Calu3 (cell line): ENCODE results near the gene NAGLU. TPM values are rescaled to one million over a fixed set of nuclear protein-coding genes. Genes with fewer than 3 reads are reported as not detected.
A peak's percentile ranks its signal among the peaks of the same experiment; 100 is the strongest.

Experiments
- BruUV-seq: library from RNA; stranded (reverse); fragments of 400-500 nt; replicated peaks from 2 replicates; lab custom pipeline; 2021; lab: Mats Ljungman, UMichigan
- CTCF ChIA-PET: fragments of 300-600 bp; sonication (Branson Sonifier 250); formaldehyde crosslinking; loops from one replicate; lab custom pipeline; 2022; ENCODE audit warnings: antibody characterized with exemption; lab: Charles Lee
- DNase-seq: peaks from one replicate; pipeline ENCODE4 v3.0.0; 2022
- H3K27ac Mint-ChIP-seq: one replicate; pipeline ENCODE4 v1.8.0; 2022; ENCODE audit warnings: mixed read lengths; ENCODE audit not compliant: unreplicated experiment
- H3K27me3 Mint-ChIP-seq: one replicate; pipeline ENCODE4 v1.8.0; 2022; ENCODE audit warnings: mixed read lengths; ENCODE audit not compliant: unreplicated experiment
- H3K36me3 Mint-ChIP-seq: one replicate; pipeline ENCODE4 v1.8.0; 2022; ENCODE audit warnings: mild to moderate bottlenecking, moderate library complexity, mixed read lengths; ENCODE audit not compliant: insufficient read depth, unreplicated experiment
- H3K4me1 Mint-ChIP-seq: one replicate; pipeline ENCODE4 v1.8.0; 2022; ENCODE audit warnings: mild to moderate bottlenecking, low read depth, mixed read lengths; ENCODE audit not compliant: unreplicated experiment
- H3K4me3 Mint-ChIP-seq: one replicate; pipeline ENCODE4 v1.8.0; 2022; ENCODE audit warnings: mild to moderate bottlenecking, low read depth, moderate library complexity, mixed read lengths; ENCODE audit not compliant: unreplicated experiment
- H3K9me3 Mint-ChIP-seq: one replicate; pipeline ENCODE4 v1.8.0; 2022; ENCODE audit warnings: low read depth, mixed read lengths; ENCODE audit not compliant: unreplicated experiment
- intact Hi-C: fragments of 100-400 bp; cut with micrococcal nuclease; formaldehyde crosslinking; loops from one replicate; pipeline ENCODE4 v1.10.0; 2022; ENCODE audit not compliant: unreplicated experiment
- total RNA-seq: library from RNA; stranded (reverse); gene quantifications from 2 replicates; pipeline ENCODE4 v1.2.3, GENCODE V29; 2022
- TF ChIP-seq, protein P1 (sequence below): fragments of 200-600 bp; IDR thresholded peaks from one replicate; pipeline ENCODE4 v1.8.0; 2022; ENCODE audit warnings: antibody characterized with exemption; ENCODE audit not compliant: unreplicated experiment

Gene NAGLU
- total RNA-seq, 1 experiment from 2014 or later: 53.8 TPM

GRCh38 chr17:42527932-42528331 is 8.1 kb upstream of the NAGLU start:
- TF ChIP-seq, protein P1, sequence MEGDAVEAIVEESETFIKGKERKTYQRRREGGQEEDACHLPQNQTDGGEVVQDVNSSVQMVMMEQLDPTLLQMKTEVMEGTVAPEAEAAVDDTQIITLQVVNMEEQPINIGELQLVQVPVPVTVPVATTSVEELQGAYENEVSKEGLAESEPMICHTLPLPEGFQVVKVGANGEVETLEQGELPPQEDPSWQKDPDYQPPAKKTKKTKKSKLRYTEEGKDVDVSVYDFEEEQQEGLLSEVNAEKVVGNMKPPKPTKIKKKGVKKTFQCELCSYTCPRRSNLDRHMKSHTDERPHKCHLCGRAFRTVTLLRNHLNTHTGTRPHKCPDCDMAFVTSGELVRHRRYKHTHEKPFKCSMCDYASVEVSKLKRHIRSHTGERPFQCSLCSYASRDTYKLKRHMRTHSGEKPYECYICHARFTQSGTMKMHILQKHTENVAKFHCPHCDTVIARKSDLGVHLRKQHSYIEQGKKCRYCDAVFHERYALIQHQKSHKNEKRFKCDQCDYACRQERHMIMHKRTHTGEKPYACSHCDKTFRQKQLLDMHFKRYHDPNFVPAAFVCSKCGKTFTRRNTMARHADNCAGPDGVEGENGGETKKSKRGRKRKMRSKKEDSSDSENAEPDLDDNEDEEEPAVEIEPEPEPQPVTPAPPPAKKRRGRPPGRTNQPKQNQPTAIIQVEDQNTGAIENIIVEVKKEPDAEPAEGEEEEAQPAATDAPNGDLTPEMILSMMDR: no peak
- no peak overlapping the region for H3K27ac Mint-ChIP-seq
- H3K36me3 Mint-ChIP-seq: peaks cover 23% of the 10 kb centered on the region
- CTCF ChIA-PET: interaction anchor here (0.5 to 2.3 kb wide), 20 partner anchors 8 to 247 kb away, joined by 3 to 65 read pairs (median 6); partner anchors contain the start of genes CAVIN1, NAGLU and STAT3
- no TSS peak for BruUV-seq
- no peaks in the 10 kb centered on the region for H3K27me3 Mint-ChIP-seq
- H3K4me3 Mint-ChIP-seq: no peak overlapping the region
- H3K9me3 Mint-ChIP-seq: no peaks in the 10 kb centered on the region
- peaks cover 39% of the 10 kb centered on the region for H3K4me1 Mint-ChIP-seq
- intact Hi-C loops: no loop called here
- no peak for DNase-seq

- Mint-ChIP-seq H3K27me3 (no peaks in the 10 kb centered on the region), H3K4me3 (no peak overlapping the region), H3K9me3 (no peaks in the 10 kb centered on the region), H3K27ac (no peak overlapping the region), H3K36me3 (peaks cover 19% of the 10 kb centered on the region), H3K4me1 (peaks cover 47% of the 10 kb centered on the region)
- DNase-seq: no peak
- BruUV-seq: no TSS peak
- TF ChIP-seq, protein P1: no peak
- CTCF ChIA-PET: interaction anchor here (0.7 kb wide), 1 partner anchor 168 kb away, joined by 5 read pairs; no protein-coding TSS in a partner anchor
- intact Hi-C loops: no loop called here
Measured at GRCh38 chr17:42529061-42529460, 7.0 kb upstream of the NAGLU start.

DNA sequence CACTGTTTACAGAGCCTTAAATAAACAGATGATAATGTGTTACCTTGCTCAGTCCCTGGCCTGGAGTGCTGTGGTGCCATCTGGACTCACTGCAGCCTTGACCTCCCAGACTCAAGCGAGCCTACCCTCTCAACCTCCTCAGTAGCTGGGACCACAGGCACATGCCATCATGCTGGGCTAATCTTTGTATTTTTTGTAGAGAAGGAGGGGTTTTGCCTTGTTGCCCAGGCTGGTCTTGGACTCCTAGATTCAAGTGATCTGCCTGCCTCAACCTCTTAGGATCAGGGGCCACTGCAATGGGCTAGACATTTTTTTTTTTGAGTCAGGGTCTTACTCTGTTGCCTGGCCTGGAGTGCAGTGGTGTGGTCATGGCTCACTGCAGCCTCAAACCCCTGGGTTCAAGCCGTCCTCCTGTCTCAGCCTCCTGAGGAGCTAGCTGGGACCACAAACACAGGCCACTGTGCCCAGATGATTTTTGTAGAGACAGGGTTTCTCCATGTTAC is 5.0 kb upstream of the NAGLU start:
- no peak overlapping the region for H3K27ac Mint-ChIP-seq
- no peak for DNase-seq
- TF ChIP-seq, protein P1: no peak
- no TSS peak for BruUV-seq
- CTCF ChIA-PET: interaction anchor here (0.7 to 1.9 kb wide), 4 partner anchors 12 to 358 kb away, joined by 3 to 19 read pairs (median 6); no protein-coding TSS in a partner anchor
- intact Hi-C loops: no loop called here
- no peaks in the 10 kb centered on the region for H3K9me3 Mint-ChIP-seq
- peaks cover 49% of the 10 kb centered on the region for H3K4me1 Mint-ChIP-seq
- no peak overlapping the region for H3K4me3 Mint-ChIP-seq
- peaks cover 22% of the 10 kb centered on the region for H3K36me3 Mint-ChIP-seq
- no peaks in the 10 kb centered on the region for H3K27me3 Mint-ChIP-seq

- BruUV-seq: no TSS peak
- H3K4me1 Mint-ChIP-seq: peaks cover 49% of the 10 kb centered on the region
- TF ChIP-seq, protein P1: peak; percentile 73
- CTCF ChIA-PET: interaction anchor here (0.7 to 1.9 kb wide), 5 partner anchors 13 to 419 kb away, joined by 3 to 19 read pairs (median 3); no protein-coding TSS in a partner anchor
- H3K27me3 Mint-ChIP-seq: no peaks in the 10 kb centered on the region
- H3K36me3 Mint-ChIP-seq: peaks cover 29% of the 10 kb centered on the region
- no peaks in the 10 kb centered on the region for H3K9me3 Mint-ChIP-seq
- intact Hi-C loops: no loop called here
- DNase-seq: peak; percentile 83
- H3K27ac Mint-ChIP-seq: peak overlapping the region; percentile 69
- H3K4me3 Mint-ChIP-seq: peak overlapping the region; percentile 92
Measured at GRCh38 chr17:42531455-42532354, 4.3 kb upstream of the NAGLU start.
